ENCODE results near the gene CALN1.

The CALN1 gene

DNA sequence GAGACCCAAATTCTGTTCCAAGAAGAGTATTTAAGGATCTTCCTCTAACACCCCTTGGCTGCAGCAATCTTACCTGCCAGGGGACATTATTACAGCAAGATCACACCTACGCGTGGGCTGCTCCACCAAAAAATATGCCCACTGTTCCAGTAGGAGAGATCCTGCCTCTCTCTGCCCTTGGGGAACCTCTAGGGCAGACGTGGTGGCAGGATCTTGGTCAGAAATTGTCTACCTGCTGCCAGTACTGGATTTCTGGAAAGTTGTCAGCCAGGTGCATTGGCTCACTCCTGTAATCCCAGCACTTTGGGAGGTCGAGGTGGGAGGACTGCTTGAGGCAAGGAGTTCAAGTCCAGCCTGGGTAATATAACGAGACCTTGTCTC, 259.0 kb downstream of the CALN1 start (continued):
- TF ChIP-seq ZNF274 (IDR thresholded peaks at IDR 0.05; ENCODE audit: low read length) (no peak), ZNF274 (tag by site-specific recombination; IDR thresholded peaks at IDR 0.05; ENCODE audit: borderline replicate concordance) (no peak), ZSCAN23 (tag by site-specific recombination; IDR thresholded peaks at IDR 0.05) (no peak)

DNA sequence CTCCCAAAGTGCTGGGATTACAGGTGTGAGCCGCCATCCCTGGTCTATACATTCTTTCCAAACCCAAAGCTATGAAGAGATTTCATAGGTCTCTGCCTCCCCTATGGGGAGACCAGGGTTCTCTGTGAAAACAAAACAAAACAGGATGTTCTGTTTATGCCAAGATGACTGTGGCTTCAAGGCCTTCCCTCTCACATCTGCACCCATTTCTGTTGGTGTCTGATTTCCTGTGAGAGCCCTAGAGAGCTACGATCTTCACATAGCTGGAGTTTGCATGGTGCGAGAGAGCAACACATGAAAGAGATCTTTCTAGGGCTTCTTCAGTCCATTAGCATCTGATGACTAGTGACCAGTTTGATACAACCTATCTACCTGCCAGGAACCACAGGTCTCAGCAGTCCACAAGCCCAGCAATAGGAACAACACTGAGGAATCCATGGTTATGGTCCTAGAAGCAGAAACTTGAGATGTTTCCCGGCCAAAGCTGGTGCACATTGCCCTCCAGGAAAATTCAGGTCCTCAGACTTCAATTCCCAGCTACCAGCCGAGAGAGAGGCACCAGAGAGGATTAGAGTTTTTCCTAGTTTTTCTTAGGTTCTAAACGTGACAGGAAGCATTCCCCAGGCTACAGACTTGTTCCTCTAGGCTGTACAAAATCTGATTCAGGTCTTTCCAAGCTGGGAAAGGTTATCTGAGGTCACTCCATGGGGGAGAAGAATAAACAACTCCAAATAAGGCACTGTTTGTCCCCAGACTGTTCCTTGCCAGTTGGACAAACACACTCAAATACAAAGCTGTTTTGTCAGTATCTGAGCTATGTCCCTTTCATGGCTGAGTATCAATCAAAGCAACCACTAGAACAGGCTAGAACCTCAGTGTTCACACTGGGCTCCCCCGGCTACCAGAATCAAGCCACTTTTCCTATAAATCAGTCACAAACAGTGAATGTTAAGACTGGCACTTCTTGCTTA, 259.7 kb downstream of the CALN1 start:
- no peaks in the 10 kb centered on the region for H3K36me3 ChIP-seq (ENCODE audit: control insufficient read depth in 2 of 2, insufficient read depth in 1 of 2, low read length in 2 of 2)
- TF ChIP-seq ZNF548 (tag by site-specific recombination; IDR thresholded peaks at IDR 0.05): no peak
- TF ChIP-seq ZNF623 (tag by site-specific recombination; IDR thresholded peaks at IDR 0.05): no peak
- no peak for TF ChIP-seq ZBTB48 (tag by site-specific recombination; IDR thresholded peaks at IDR 0.05)
- TF ChIP-seq ZNF274 (IDR thresholded peaks at IDR 0.05; ENCODE audit: low read length): no peak
- TF ChIP-seq ZNF274 (tag by site-specific recombination; IDR thresholded peaks at IDR 0.05; ENCODE audit: borderline replicate concordance): no peak
- TF ChIP-seq, protein P1, sequence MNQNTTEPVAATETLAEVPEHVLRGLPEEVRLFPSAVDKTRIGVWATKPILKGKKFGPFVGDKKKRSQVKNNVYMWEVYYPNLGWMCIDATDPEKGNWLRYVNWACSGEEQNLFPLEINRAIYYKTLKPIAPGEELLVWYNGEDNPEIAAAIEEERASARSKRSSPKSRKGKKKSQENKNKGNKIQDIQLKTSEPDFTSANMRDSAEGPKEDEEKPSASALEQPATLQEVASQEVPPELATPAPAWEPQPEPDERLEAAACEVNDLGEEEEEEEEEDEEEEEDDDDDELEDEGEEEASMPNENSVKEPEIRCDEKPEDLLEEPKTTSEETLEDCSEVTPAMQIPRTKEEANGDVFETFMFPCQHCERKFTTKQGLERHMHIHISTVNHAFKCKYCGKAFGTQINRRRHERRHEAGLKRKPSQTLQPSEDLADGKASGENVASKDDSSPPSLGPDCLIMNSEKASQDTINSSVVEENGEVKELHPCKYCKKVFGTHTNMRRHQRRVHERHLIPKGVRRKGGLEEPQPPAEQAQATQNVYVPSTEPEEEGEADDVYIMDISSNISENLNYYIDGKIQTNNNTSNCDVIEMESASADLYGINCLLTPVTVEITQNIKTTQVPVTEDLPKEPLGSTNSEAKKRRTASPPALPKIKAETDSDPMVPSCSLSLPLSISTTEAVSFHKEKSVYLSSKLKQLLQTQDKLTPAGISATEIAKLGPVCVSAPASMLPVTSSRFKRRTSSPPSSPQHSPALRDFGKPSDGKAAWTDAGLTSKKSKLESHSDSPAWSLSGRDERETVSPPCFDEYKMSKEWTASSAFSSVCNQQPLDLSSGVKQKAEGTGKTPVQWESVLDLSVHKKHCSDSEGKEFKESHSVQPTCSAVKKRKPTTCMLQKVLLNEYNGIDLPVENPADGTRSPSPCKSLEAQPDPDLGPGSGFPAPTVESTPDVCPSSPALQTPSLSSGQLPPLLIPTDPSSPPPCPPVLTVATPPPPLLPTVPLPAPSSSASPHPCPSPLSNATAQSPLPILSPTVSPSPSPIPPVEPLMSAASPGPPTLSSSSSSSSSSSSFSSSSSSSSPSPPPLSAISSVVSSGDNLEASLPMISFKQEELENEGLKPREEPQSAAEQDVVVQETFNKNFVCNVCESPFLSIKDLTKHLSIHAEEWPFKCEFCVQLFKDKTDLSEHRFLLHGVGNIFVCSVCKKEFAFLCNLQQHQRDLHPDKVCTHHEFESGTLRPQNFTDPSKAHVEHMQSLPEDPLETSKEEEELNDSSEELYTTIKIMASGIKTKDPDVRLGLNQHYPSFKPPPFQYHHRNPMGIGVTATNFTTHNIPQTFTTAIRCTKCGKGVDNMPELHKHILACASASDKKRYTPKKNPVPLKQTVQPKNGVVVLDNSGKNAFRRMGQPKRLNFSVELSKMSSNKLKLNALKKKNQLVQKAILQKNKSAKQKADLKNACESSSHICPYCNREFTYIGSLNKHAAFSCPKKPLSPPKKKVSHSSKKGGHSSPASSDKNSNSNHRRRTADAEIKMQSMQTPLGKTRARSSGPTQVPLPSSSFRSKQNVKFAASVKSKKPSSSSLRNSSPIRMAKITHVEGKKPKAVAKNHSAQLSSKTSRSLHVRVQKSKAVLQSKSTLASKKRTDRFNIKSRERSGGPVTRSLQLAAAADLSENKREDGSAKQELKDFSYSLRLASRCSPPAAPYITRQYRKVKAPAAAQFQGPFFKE (tag by site-specific recombination; IDR thresholded peaks at IDR 0.05; ENCODE audit: borderline replicate concordance): no peak
- no peak for TF ChIP-seq BCL11A (tag by site-specific recombination; IDR thresholded peaks at IDR 0.05; ENCODE audit: low read depth)
- TF ChIP-seq ZNF146 (tag by site-specific recombination; IDR thresholded peaks at IDR 0.05): no peak
- H3K9me3 ChIP-seq (ENCODE audit: control insufficient read depth, insufficient read depth, low read depth, low read length): no peaks in the 10 kb centered on the region
- H3K27ac ChIP-seq (ENCODE audit: extremely low read depth, low read depth, low read length): no peak overlapping the region
- ChIA-PET POLR2A (no interaction called here), CTCF (interaction anchor here (0.6 kb wide), 1 partner anchor 127 kb away, joined by 3 read pairs; no protein-coding TSS in a partner anchor)
- no peak overlapping the region for H3K4me3 ChIP-seq (ENCODE audit: low read depth, low read length)
- H3K4me1 ChIP-seq (ENCODE audit: control insufficient read depth, insufficient read depth, low read length): no peaks in the 10 kb centered on the region

DNA sequence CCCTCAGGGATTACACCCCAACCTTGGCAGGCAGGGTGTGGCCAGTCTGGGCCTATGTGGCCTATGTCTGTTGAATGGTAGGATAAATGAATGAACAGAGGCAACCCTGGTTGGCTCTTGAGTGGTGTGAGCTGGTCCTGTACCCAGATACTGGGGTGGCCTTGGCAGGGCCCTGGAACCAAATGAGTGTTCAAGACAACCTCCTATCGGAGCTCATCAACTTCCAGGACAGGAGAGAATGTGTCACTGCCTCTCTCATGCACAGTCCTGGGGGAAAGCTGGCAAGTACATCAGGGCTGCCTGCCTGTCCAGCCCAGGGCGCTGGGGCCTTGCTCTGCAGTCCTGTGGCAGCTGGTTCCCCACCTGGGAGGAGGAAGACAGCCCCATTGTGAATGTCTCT, 271.6 kb downstream of the CALN1 start:
- CTCF ChIA-PET: no interaction called here

More for the DNA sequence above, 271.6 kb downstream of the CALN1 start:
- Histone ChIP-seq H3K27ac (ENCODE audit: extremely low read depth, low read depth, low read length) (no peak overlapping the region), H3K36me3 (ENCODE audit: control insufficient read depth in 2 of 2, insufficient read depth in 1 of 2, low read length in 2 of 2) (no peaks in the 10 kb centered on the region), H3K9me3 (ENCODE audit: control insufficient read depth, insufficient read depth, low read depth, low read length) (no peaks in the 10 kb centered on the region), H3K4me3 (ENCODE audit: low read depth, low read length) (no peak overlapping the region), H3K4me1 (ENCODE audit: control insufficient read depth, insufficient read depth, low read length) (no peaks in the 10 kb centered on the region)
- POLR2A ChIA-PET: no interaction called here
- no peak for TF ChIP-seq ZNF48 (tag by site-specific recombination; IDR thresholded peaks at IDR 0.05)
- TF ChIP-seq ZXDB (tag by site-specific recombination; IDR thresholded peaks at IDR 0.05): no peak
- no peak for TF ChIP-seq ZNF560 (tag by site-specific recombination; IDR thresholded peaks at IDR 0.05; ENCODE audit: borderline replicate concordance)
- TF ChIP-seq GLI4 (tag by site-specific recombination; IDR thresholded peaks at IDR 0.05): no peak
- no peak for TF ChIP-seq ZNF664 (tag by site-specific recombination; IDR thresholded peaks at IDR 0.05)
- TF ChIP-seq ZNF10 (tag by site-specific recombination; IDR thresholded peaks at IDR 0.05): no peak
- TF ChIP-seq ZNF544 (tag by site-specific recombination; IDR thresholded peaks at IDR 0.05): no peak
- TF ChIP-seq, protein P2, sequence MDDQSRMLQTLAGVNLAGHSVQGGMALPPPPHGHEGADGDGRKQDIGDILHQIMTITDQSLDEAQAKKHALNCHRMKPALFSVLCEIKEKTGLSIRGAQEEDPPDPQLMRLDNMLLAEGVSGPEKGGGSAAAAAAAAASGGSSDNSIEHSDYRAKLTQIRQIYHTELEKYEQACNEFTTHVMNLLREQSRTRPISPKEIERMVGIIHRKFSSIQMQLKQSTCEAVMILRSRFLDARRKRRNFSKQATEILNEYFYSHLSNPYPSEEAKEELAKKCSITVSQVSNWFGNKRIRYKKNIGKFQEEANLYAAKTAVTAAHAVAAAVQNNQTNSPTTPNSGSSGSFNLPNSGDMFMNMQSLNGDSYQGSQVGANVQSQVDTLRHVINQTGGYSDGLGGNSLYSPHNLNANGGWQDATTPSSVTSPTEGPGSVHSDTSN (CRISPR knock-in tag; IDR thresholded peaks at IDR 0.05): no peak
- TF ChIP-seq, protein P3, sequence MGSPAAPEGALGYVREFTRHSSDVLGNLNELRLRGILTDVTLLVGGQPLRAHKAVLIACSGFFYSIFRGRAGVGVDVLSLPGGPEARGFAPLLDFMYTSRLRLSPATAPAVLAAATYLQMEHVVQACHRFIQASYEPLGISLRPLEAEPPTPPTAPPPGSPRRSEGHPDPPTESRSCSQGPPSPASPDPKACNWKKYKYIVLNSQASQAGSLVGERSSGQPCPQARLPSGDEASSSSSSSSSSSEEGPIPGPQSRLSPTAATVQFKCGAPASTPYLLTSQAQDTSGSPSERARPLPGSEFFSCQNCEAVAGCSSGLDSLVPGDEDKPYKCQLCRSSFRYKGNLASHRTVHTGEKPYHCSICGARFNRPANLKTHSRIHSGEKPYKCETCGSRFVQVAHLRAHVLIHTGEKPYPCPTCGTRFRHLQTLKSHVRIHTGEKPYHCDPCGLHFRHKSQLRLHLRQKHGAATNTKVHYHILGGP (tag by site-specific recombination; IDR thresholded peaks at IDR 0.05): no peak
